SH-SY5Y (cell line): ENCODE measurements around the gene UBE3A.

ENCODE experiments used
- GATA2 ChIP-seq: IDR thresholded peaks from 2 replicates; pipeline ENCODE4 v1.6.1; 2011; ENCODE audit warnings: mild to moderate bottlenecking, low read depth, low read length
- GATA3 ChIP-seq: IDR thresholded peaks from 2 replicates; pipeline ENCODE4 v1.6.1; 2011; ENCODE audit warnings: low read depth, mild to moderate bottlenecking, low read length, moderate library complexity

GRCh38 chr15:25410649-25411048 is 28.2 kb downstream of the UBE3A start:
- TF ChIP-seq GATA3 (no peak), GATA2 (no peak)
